Stomach (tissue), 4 donors: ENCODE measurements around the gene BORCS5.

ENCODE experiments used
- CTCF ChIP-seq, 7 experiments: fragments of 450-650 bp in 4 of 7; fragments of 200-600 bp in 3 of 7; sonication (generic) in 3 of 7; IDR thresholded peaks; one replicate each; pipeline ENCODE4 v1.5.1; 2016 to 2019; ENCODE audit warnings: antibody characterized with exemption in 7 of 7, control low read depth in 2 of 7, mild to moderate bottlenecking in 1 of 7
- POLR2AphosphoS5 ChIP-seq, 3 donors: sonication (generic); formaldehyde crosslinking; IDR thresholded peaks; one replicate each; pipeline ENCODE4 v1.6.1; 2016; ENCODE audit warnings: antibody characterized with exemption in 3 of 3

GRCh38 chr12:12405882-12406281, 49.0 kb downstream of the BORCS5 start:
- TF ChIP-seq CTCF (IDR thresholded peaks at IDR 0.05) (no peak), POLR2AphosphoS5 (IDR thresholded peaks at IDR 0.05) (peak in 2 of 3 donors; percentile 29 to 73)
